ENCODE data around the gene VAT1.

VAT1 gene

GRCh38 chr17:43027091-43028032, 5.2 kb upstream of the VAT1 start:
- DNase-seq (ENCODE audit: low spot score), result no peak

GRCh38 chr17:43026595-43026994, 4.4 kb upstream of the VAT1 start:
- DNase-seq (ENCODE audit: low spot score), result no peak

- DNase-seq (ENCODE audit: low spot score), result no peak
Observed at GRCh38 chr17:43025766-43026537, 3.8 kb upstream of the VAT1 start.

GRCh38 chr17:43025290-43025657, 3.1 kb upstream of the VAT1 start:
- no peak for DNase-seq (ENCODE audit: low spot score)

GRCh38 chr17:43024407-43025289, 2.5 kb upstream of the VAT1 start, which contains the start of gene RND2:
RND2 (plus strand) TSS chr17:43025231; CDS start chr17:43025348, 117 bp downstream.
- DNase-seq (ENCODE audit: low spot score), result peak; percentile 96

- no peak for DNase-seq (ENCODE audit: low spot score)
Observed at GRCh38 chr17:43020789-43021740, 1.1 kb downstream of the VAT1 start.

- no peak for DNase-seq (ENCODE audit: low spot score)
Observed at GRCh38 chr17:43020030-43020621, 2.1 kb downstream of the VAT1 start.

GRCh38 chr17:43019418-43019817, 2.8 kb downstream of the VAT1 start:
- DNase-seq (ENCODE audit: low spot score), result no peak

GRCh38 chr17:43018932-43019331, 3.3 kb downstream of the VAT1 start:
- no peak for DNase-seq (ENCODE audit: low spot score)

- no peak for DNase-seq (ENCODE audit: low spot score)
Observed at GRCh38 chr17:43018008-43018853, 4.0 kb downstream of the VAT1 start.

GRCh38 chr17:43016216-43016615, 6.0 kb downstream of the VAT1 start:
- DNase-seq (ENCODE audit: low spot score), result no peak

- no peak for DNase-seq (ENCODE audit: low spot score)
Observed at GRCh38 chr17:43015579-43015978, 6.6 kb downstream of the VAT1 start.

GRCh38 chr17:43014649-43015542, 7.3 kb downstream of the VAT1 start:
- DNase-seq (ENCODE audit: low spot score), result no peak

- DNase-seq (ENCODE audit: low spot score), result no peak
Observed at GRCh38 chr17:43014020-43014648, 8.1 kb downstream of the VAT1 start.

- no peak for DNase-seq (ENCODE audit: low spot score)
Observed at GRCh38 chr17:43013296-43013695, 8.9 kb downstream of the VAT1 start.

GRCh38 chr17:43011728-43012472, 10.3 kb downstream of the VAT1 start:
- DNase-seq (ENCODE audit: low spot score), result no peak

GRCh38 chr17:43010667-43011308, 11.4 kb downstream of the VAT1 start:
- DNase-seq (ENCODE audit: low spot score), result no peak

All from pons (tissue), 1 donor.